Ovary (tissue), 3 donors: ENCODE results near the gene SNX30.

Experiments used
- CTCF ChIP-seq, 3 donors: fragments of 450-650 bp in 2 of 3; fragments of 200-600 bp in 1 of 3; IDR thresholded peaks; one replicate each; pipeline versions ENCODE4 v1.5.1 to v1.8.0; 2016 to 2022; ENCODE audit warnings: antibody characterized with exemption in 3 of 3, mild to moderate bottlenecking in 1 of 3
- EP300 ChIP-seq: sonication (generic); formaldehyde crosslinking; IDR thresholded peaks from one replicate; pipeline ENCODE4 v1.6.1; 2017; ENCODE audit warnings: antibody characterized with exemption
- POLR2A ChIP-seq: fragments of 450-650 bp; IDR thresholded peaks from one replicate; pipeline ENCODE4 v1.6.1; 2017; ENCODE audit warnings: antibody characterized with exemption, mild to moderate bottlenecking, moderate library complexity
- donor health status: DM: no; HTN: no; CAD: no.

GRCh38 chr9:112864403-112864802, 113.8 kb downstream of the SNX30 start:
- no peak for TF ChIP-seq CTCF (IDR thresholded peaks at IDR 0.05)
- TF ChIP-seq POLR2A, result no peak
- TF ChIP-seq EP300, result no peak
